HepG2 (cell line): ENCODE measurements around the gene SNRPF. TPM values are rescaled to one million over a fixed set of nuclear protein-coding genes. Genes with fewer than 3 reads are reported as not detected.
A peak's percentile ranks its signal among the peaks of the same experiment; 100 is the strongest.
"Not testable (repeated sequence)": the region's sequence is repeated elsewhere in the genome, so short reads cannot be mapped to it uniquely, and the experiment has no call there.

Experiments used
- ATAC-seq: fragments of 200-7000 bp; cut with Tn5 transposase; 3 replicates; pipeline ENCODE4 v1.9.1; 2020; ENCODE audit warnings: mild to moderate bottlenecking, moderate library complexity
- BruUV-seq: library from RNA; stranded (reverse); fragments of 400-500 nt; replicated peaks from 2 replicates; lab custom pipeline; 2021; lab: Mats Ljungman, UMichigan
- CTCF ChIA-PET: fragments of 300-600 bp; formaldehyde crosslinking; extraction: SDS; loops from one replicate; lab custom pipeline; 2021; ENCODE audit warnings: low total read pairs, inconsistent platforms, low intra/inter-chr PET ratio; lab: Yijun Ruan, JAX
- POLR2A ChIA-PET: fragments of 350-600 bp; sonication (Branson Sonifier 250); formaldehyde crosslinking; loops from one replicate; lab custom pipeline; 2020; ENCODE audit warnings: antibody characterized with exemption, inconsistent platforms; lab: Yijun Ruan, JAX
- DNase-seq: peaks from one replicate; pipeline ENCODE4 v3.0.0-alpha.2; 2015; ENCODE audit warnings: low spot score
- FAIRE-seq: peaks from 3 replicates; lab custom pipeline; 2011; peaks lifted over from hg19 to GRCh38; lab: Jason Lieb, UNC
- H2AFZ ChIP-seq: one replicate; pipeline ENCODE4 v1.6.1; 2011; ENCODE audit warnings: low read length, inconsistent platforms
- H3K27ac ChIP-seq: fragments of 300-600 bp; 3 replicates; pipeline ENCODE4 v1.8.0; 2011; ENCODE audit warnings: mixed run types, mild to moderate bottlenecking, mixed read lengths, low read length, inconsistent platforms; ENCODE audit not compliant: insufficient read depth; ENCODE audit errors: extremely low read length
- H3K27me3 ChIP-seq, 2 experiments: fragments of 200-600 bp in 1 of 2; 2 replicates in 1 of 2; 3 replicates in 1 of 2; pipeline versions ENCODE4 v1.6.0 to v1.8.0; 2011; ENCODE audit warnings: low read length in 2 of 2, mild to moderate bottlenecking in 2 of 2, moderate library complexity in 2 of 2, inconsistent platforms in 1 of 2; ENCODE audit not compliant: insufficient read depth in 2 of 2, control insufficient read depth in 1 of 2
- H3K36me3 ChIP-seq, 2 experiments: fragments of 200-600 bp in 1 of 2; replicated peaks in 1 of 2; 2 replicates in 1 of 2; 3 replicates in 1 of 2; pipeline versions ENCODE4 v1.5.1 to v1.8.0; 2011; ENCODE audit warnings: low read length in 2 of 2, inconsistent platforms in 1 of 2; ENCODE audit not compliant: insufficient read depth in 2 of 2, control insufficient read depth in 1 of 2
- H3K4me1 ChIP-seq: 2 replicates; pipeline ENCODE4 v1.5.1; 2012; ENCODE audit warnings: low read length, inconsistent platforms; ENCODE audit not compliant: insufficient read depth
- H3K4me2 ChIP-seq: 2 replicates; pipeline ENCODE4 v1.6.0; 2011; ENCODE audit warnings: low read depth, low read length, inconsistent platforms
- H3K4me3 ChIP-seq, 3 experiments: fragments of 200-600 bp in 1 of 3; sonication (generic), shearing (Covaris generic) in 1 of 3; replicated peaks in 1 of 3; 2 replicates each; pipeline ENCODE4 v1.5.1; 2011 to 2016; ENCODE audit warnings: low read length in 3 of 3, inconsistent platforms in 2 of 3, low read depth in 2 of 3, mild to moderate bottlenecking in 2 of 3, control low read depth in 1 of 3, mixed read lengths in 1 of 3; ENCODE audit not compliant: insufficient read depth in 1 of 3
- H3K79me2 ChIP-seq: one replicate; pipeline ENCODE4 v1.6.1; 2011; ENCODE audit warnings: low read length, inconsistent platforms; ENCODE audit not compliant: insufficient read depth
- H3K9ac ChIP-seq: 2 replicates; pipeline ENCODE4 v1.6.0; 2011; ENCODE audit warnings: mild to moderate bottlenecking, low read depth, low read length, inconsistent platforms; ENCODE audit not compliant: insufficient read depth
- H3K9me3 ChIP-seq: 2 replicates; pipeline ENCODE4 v1.5.1; 2012; ENCODE audit warnings: mild to moderate bottlenecking, low read length
- H4K20me1 ChIP-seq: 2 replicates; pipeline ENCODE4 v1.6.0; 2011; ENCODE audit warnings: inconsistent platforms, mild to moderate bottlenecking, low read length, moderate library complexity; ENCODE audit not compliant: insufficient read depth
- CREB3 ChIP-seq: sonication (generic); formaldehyde crosslinking; IDR thresholded peaks from 2 replicates; pipeline ENCODE4 v1.5.0; 2020; ENCODE audit warnings: missing genetic modification reagents
- LCORL ChIP-seq, 2 experiments: fragments of 450-650 bp in 1 of 2; sonication (generic) in 1 of 2; formaldehyde crosslinking in 1 of 2; IDR thresholded peaks; 2 replicates each; pipeline versions ENCODE4 v1.5.0 to v1.6.1; 2017 to 2020; ENCODE audit warnings: antibody characterized with exemption in 1 of 2, missing genetic modification reagents in 1 of 2
- MAFF ChIP-seq: IDR thresholded peaks from 2 replicates; pipeline ENCODE4 v1.6.1; 2011; ENCODE audit warnings: low read depth, low read length, improper control_type of control experiment
- MAFK ChIP-seq, 2 experiments: IDR thresholded peaks in 1 of 2; conservative IDR thresholded peaks in 1 of 2; 2 replicates each; pipeline ENCODE4 v1.6.1; 2011; ENCODE audit warnings: improper control_type of control experiment in 2 of 2, low read length in 2 of 2
- MEF2D ChIP-seq: sonication (generic); formaldehyde crosslinking; IDR thresholded peaks from 2 replicates; pipeline ENCODE4 v1.5.1; 2020; ENCODE audit warnings: mild to moderate bottlenecking, missing genetic modification reagents
- POLR2A ChIP-seq, 2 experiments: IDR thresholded peaks; 2 replicates each; pipeline ENCODE4 v1.6.1; 2011; ENCODE audit warnings: low read depth in 2 of 2, low read length in 2 of 2, mild to moderate bottlenecking in 1 of 2, moderate library complexity in 1 of 2; ENCODE audit not compliant: insufficient read depth in 1 of 2
- RAD21 ChIP-seq: fragments of 450-650 bp; formaldehyde crosslinking; IDR thresholded peaks from 2 replicates; pipeline ENCODE4 v1.5.0; 2020; ENCODE audit warnings: mild to moderate bottlenecking
- REPIN1 ChIP-seq: sonication (generic); formaldehyde crosslinking; IDR thresholded peaks from 2 replicates; pipeline ENCODE4 v1.8.0; 2022; ENCODE audit warnings: missing genetic modification reagents, low read depth, mild to moderate bottlenecking, borderline replicate concordance
- RFX1 ChIP-seq: fragments of 450-650 bp; IDR thresholded peaks from 2 replicates; pipeline ENCODE4 v1.6.1; 2017
- RFXAP ChIP-seq: sonication (generic); formaldehyde crosslinking; IDR thresholded peaks from 2 replicates; pipeline ENCODE4 v1.4.0; 2020; ENCODE audit warnings: missing genetic modification reagents, borderline replicate concordance
- YY1 ChIP-seq: IDR thresholded peaks from 2 replicates; pipeline ENCODE4 v1.6.1; 2011; ENCODE audit warnings: low read length, low read depth, moderate library complexity, mild to moderate bottlenecking; ENCODE audit not compliant: insufficient read depth, insufficient replicate concordance
- ZFP90 ChIP-seq: sonication (generic); formaldehyde crosslinking; IDR thresholded peaks from 2 replicates; pipeline ENCODE4 v1.8.0; 2022; ENCODE audit warnings: missing genetic modification reagents, mild to moderate bottlenecking, inconsistent platforms, borderline replicate concordance
- ZNF430 ChIP-seq: sonication (generic); formaldehyde crosslinking; IDR thresholded peaks from 2 replicates; pipeline ENCODE4 v1.9.0; 2021; ENCODE audit warnings: mild to moderate bottlenecking, missing genetic modification reagents
- ZNF577 ChIP-seq: sonication (generic); formaldehyde crosslinking; IDR thresholded peaks from 2 replicates; pipeline ENCODE4 v1.4.0; 2020; ENCODE audit warnings: mild to moderate bottlenecking, low read depth, missing genetic modification reagents, borderline replicate concordance
- ZNF724P ChIP-seq: sonication (generic); formaldehyde crosslinking; IDR thresholded peaks from 2 replicates; pipeline ENCODE4 v1.8.0; 2022; ENCODE audit warnings: missing genetic modification reagents, borderline replicate concordance
- WGBS: methylation state at CpG from one replicate; pipeline ENCODE4 v1.1.6; 2017; ENCODE audit warnings: low lambda C conversion rate; 5-methylcytosine and 5-hydroxymethylcytosine counted together
- in situ Hi-C: cut with HindIII; loops from 2 replicates; pipeline ENCODE4 v1.10.0; 2017; ENCODE audit warnings: low pct_unique_long_range_greater_than_20kb; ENCODE audit not compliant: extremely low pct_ligation_motif_present
- intact Hi-C: fragments of 100-400 bp; cut with micrococcal nuclease; formaldehyde crosslinking; loops from one replicate; pipeline ENCODE4 v1.10.0; 2022; ENCODE audit not compliant: unreplicated experiment
- polyA plus RNA-seq, 8 experiments: library from polyadenylated mRNA; depleted of rRNA in 3 of 8; stranded (reverse) in 7 of 8; unstranded in 1 of 8; fragments of >200 nt; fragmentation: Illumina TruSeq in 4 of 8; extraction: Trizol in 4 of 8; gene quantifications; 2 replicates each; pipeline versions ENCODE4 v1.2.1 to v1.2.3, GENCODE V29; 2011 to 2016; ENCODE audit warnings: low read depth in 4 of 8, missing spikeins in 1 of 8, mixed read lengths in 1 of 8; ENCODE audit not compliant: insufficient read depth in 1 of 8
- total RNA-seq, 5 experiments: library from RNA; depleted of rRNA; stranded (reverse); fragments of >200 nt; fragmentation: Illumina TruSeq; extraction: Trizol; gene quantifications; 2 replicates each; pipeline ENCODE4 v1.2.3, GENCODE V29; 2016; ENCODE audit warnings: low read depth in 1 of 5

Gene SNRPF
- total and polyA plus RNA-seq, 2 of the 13 experiments (the other 11 are each of a cell fraction or from before 2014, with no cell fraction given) = 31.7 to 77.2 TPM

- no peak for TF ChIP-seq ZFP90
Measured at GRCh38 chr12:95838125-95838524, 20.6 kb upstream of the SNRPF start (continued).

GRCh38 chr12:95842426-95842825, 16.3 kb upstream of the SNRPF start:
- intact Hi-C loops, FAIRE-seq, H4K20me1 ChIP-seq, H3K9me3 ChIP-seq, H3K4me3 ChIP-seq, POLR2A ChIA-PET, ATAC-seq, H3K36me3 ChIP-seq, H3K79me2 ChIP-seq, in situ Hi-C loops, DNase-seq, CTCF ChIA-PET, H2AFZ ChIP-seq, H3K27ac ChIP-seq, H3K4me2 ChIP-seq, BruUV-seq, H3K27me3 ChIP-seq, H3K4me1 ChIP-seq, H3K9ac ChIP-seq: not testable (repeated sequence)
- WGBS = 66% methylated on average over 6 of the region's 12 CpGs

GRCh38 chr12:95848575-95849388, 10.0 kb upstream of the SNRPF start:
- BruUV-seq = no TSS peak
- WGBS = 16% methylated on average over 8 of the region's 8 CpGs
- Histone ChIP-seq H3K9me3 (no peaks in the 10 kb centered on the region), H3K27ac (no peak overlapping the region), H3K36me3 (no peaks in the 10 kb centered on the region), H2AFZ (peak overlapping the region; percentile 96), H3K9ac (peak overlapping the region; percentile 25), H4K20me1 (no peaks in the 10 kb centered on the region), H3K27me3 (peaks cover 0 to 4% of the 10 kb centered on the region in 2 experiments; a peak in 1 of 5 replicates), H3K4me2 (peak overlapping the region; percentile 78), H3K79me2 (no peaks in the 10 kb centered on the region), H3K4me3 (peak overlapping the region; percentile 31 to 48 (median 33); a peak in 5 of 6 replicates), H3K4me1 (peaks cover 7% of the 10 kb centered on the region)
- intact Hi-C loops = loop anchor here (1.0 kb wide), 3 partner anchors 28 to 266 kb away; no protein-coding TSS in a partner anchor
- ATAC-seq (peak; percentile 89), FAIRE-seq (peak; percentile 53), DNase-seq (peak; percentile 51)
- in situ Hi-C loops = no loop called here
- CTCF ChIA-PET = interaction anchor here (1.0 to 1.9 kb wide), 3 partner anchors 29 to 274 kb away, joined by 3 to 18 read pairs (median 4); no protein-coding TSS in a partner anchor
- POLR2A ChIA-PET = no interaction called here
- no peak for TF ChIP-seq POLR2A (IDR thresholded peaks at IDR 0.05; ENCODE audit: insufficient read depth in 1 of 2, low read depth in 2 of 2, low read length in 2 of 2)
- TF ChIP-seq MAFF = peak; percentile 35; the same call in 1 of the 2 replicates
- no peak for TF ChIP-seq REPIN1
- TF ChIP-seq RFX1 = no peak
- no peak for TF ChIP-seq RFXAP (CRISPR knock-in tag)
- no peak for TF ChIP-seq ZNF430 (CRISPR knock-in tag)
- TF ChIP-seq RAD21 (CRISPR knock-in tag) = peak; percentile 57; the same call in 1 of the 2 replicates
- peak; percentile 71; the same call in 1 of the 2 replicates for TF ChIP-seq ZNF724P (CRISPR knock-in tag)
- no peak for TF ChIP-seq ZNF577
- TF ChIP-seq MAFK (conservative IDR thresholded peaks at IDR 0.05 in 1 of 2, IDR thresholded peaks at IDR 0.05 in 1 of 2; ENCODE audit: low read length in 2 of 2) = peak; percentile 19 to 32; a peak in 2 of 4 replicates
- TF ChIP-seq LCORL (IDR thresholded peaks at IDR 0.05) = no peak
- 0 out of 2 replicates have a peak, but pooled peaks have one; percentile 15 for TF ChIP-seq LCORL (CRISPR knock-in tag; IDR thresholded peaks at IDR 0.05)
- TF ChIP-seq YY1 = peak; percentile 16
- no peak for TF ChIP-seq MEF2D (CRISPR knock-in tag)
- no peak for TF ChIP-seq CREB3 (CRISPR knock-in tag)
